DND-41 (cell line): ENCODE measurements around the gene TOMM40.

ENCODE experiments used
- ATAC-seq: fragments of 200-7000 bp; cut with Tn5 transposase; 3 replicates; pipeline ENCODE4 v1.9.1; 2021; ENCODE audit warnings: low read depth; ENCODE audit not compliant: insufficient read depth
- DNase-seq: peaks from one replicate; pipeline ENCODE4 v3.0.0-alpha.2; 2020
- H2AFZ ChIP-seq: 2 replicates; pipeline ENCODE4 v1.6.0; 2012; ENCODE audit warnings: low read depth, low read length
- H3K27ac ChIP-seq: 2 replicates; pipeline ENCODE4 v1.5.1; 2012; ENCODE audit warnings: low read length, inconsistent platforms
- H3K27me3 ChIP-seq: fragments of 200-600 bp; sonication (generic); 2 replicates; pipeline ENCODE4 v1.6.0; 2012; ENCODE audit warnings: low read length, mild to moderate bottlenecking, inconsistent platforms; ENCODE audit not compliant: insufficient read depth, poor library complexity
- H3K36me3 ChIP-seq: 2 replicates; pipeline ENCODE4 v1.5.1; 2012; ENCODE audit warnings: low read length, inconsistent platforms; ENCODE audit not compliant: insufficient read depth
- H3K4me1 ChIP-seq: 2 replicates; pipeline ENCODE4 v1.5.1; 2012; ENCODE audit warnings: mild to moderate bottlenecking, low read length; ENCODE audit not compliant: insufficient read depth
- H3K4me2 ChIP-seq: 2 replicates; pipeline ENCODE4 v1.6.0; 2012; ENCODE audit warnings: mild to moderate bottlenecking, moderate library complexity, low read length, inconsistent platforms; ENCODE audit not compliant: insufficient read depth
- H3K4me3 ChIP-seq, 2 experiments: fragments of 200-600 bp in 1 of 2; shearing (Covaris generic) in 1 of 2; 2 replicates each; pipeline ENCODE4 v1.5.1; 2012 to 2016; ENCODE audit warnings: inconsistent platforms in 2 of 2, low read length in 2 of 2, mild to moderate bottlenecking in 2 of 2, low read depth in 1 of 2, moderate library complexity in 1 of 2
- H3K79me2 ChIP-seq: 2 replicates; pipeline ENCODE4 v1.6.0; 2012; ENCODE audit warnings: low read length, inconsistent platforms; ENCODE audit not compliant: insufficient read depth
- H3K9ac ChIP-seq: 2 replicates; pipeline ENCODE4 v1.6.0; 2012; ENCODE audit warnings: low read depth, mild to moderate bottlenecking, inconsistent platforms, low read length, moderate library complexity
- H3K9me3 ChIP-seq: 2 replicates; pipeline ENCODE4 v1.5.1; 2012; ENCODE audit warnings: low read length, moderate library complexity, mild to moderate bottlenecking, inconsistent platforms; ENCODE audit not compliant: insufficient read depth, severe bottlenecking
- H4K20me1 ChIP-seq: 2 replicates; pipeline ENCODE4 v1.6.0; 2012; ENCODE audit warnings: low read length; ENCODE audit not compliant: insufficient read depth
- CTCF ChIP-seq: IDR thresholded peaks from 2 replicates; pipeline ENCODE4 v1.5.1; 2012; ENCODE audit warnings: borderline replicate concordance, low read length, moderate library complexity, mild to moderate bottlenecking; ENCODE audit not compliant: poor library complexity, severe bottlenecking; ENCODE audit errors: extremely low read depth
- EZH2 ChIP-seq: IDR thresholded peaks from 3 replicates; pipeline ENCODE4 v1.6.1; 2012; ENCODE audit warnings: borderline replicate concordance, low read depth, mild to moderate bottlenecking, moderate library complexity, low read length, inconsistent platforms; ENCODE audit not compliant: severe bottlenecking

The TOMM40 gene

GRCh38 chr19:44891016-44891882, at the start of gene TOMM40:
Gene TOMM40 (plus strand): TSS chr19:44891254. CDS start chr19:44891416, 162 bp downstream.
- TF ChIP-seq EZH2 = no peak
- TF ChIP-seq CTCF = no peak
- Histone ChIP-seq H3K4me1 (peaks cover 30% of the 10 kb centered on the region), H3K4me2 (peak within 1 kb of the TSS; percentile 98), H3K27ac (peak within 1 kb of the TSS; percentile 69), H2AFZ (peak within 1 kb of the TSS; percentile 80), H4K20me1 (peaks cover 34% of the 10 kb centered on the region), H3K36me3 (peaks cover 43% of the 10 kb centered on the region), H3K27me3 (no peaks in the 10 kb centered on the region), H3K9ac (peak within 1 kb of the TSS; percentile 79), H3K9me3 (no peaks in the 10 kb centered on the region), H3K4me3 (peak within 1 kb of the TSS; percentile 84 to 90), H3K79me2 (peaks cover 44% of the 10 kb centered on the region)
- DNase-seq (peak; percentile 55), ATAC-seq (no peak)

- Histone ChIP-seq H3K27me3 (no peaks in the 10 kb centered on the region), H4K20me1 (no peaks in the 10 kb centered on the region; the same call in 1 of the 2 replicates), H2AFZ (peak overlapping the region; percentile 76), H3K9me3 (no peaks in the 10 kb centered on the region), H3K4me3 (peak overlapping the region in 1 of 2 experiments; percentile 57; a peak in 1 of 4 replicates), H3K4me2 (peak overlapping the region; percentile 75), H3K36me3 (no peaks in the 10 kb centered on the region), H3K79me2 (no peaks in the 10 kb centered on the region), H3K4me1 (peaks cover 26% of the 10 kb centered on the region), H3K27ac (no peak overlapping the region), H3K9ac (no peak overlapping the region)
- DNase-seq (no peak), ATAC-seq (no peak)
- no peak for TF ChIP-seq EZH2
Observed at GRCh38 chr19:44845286-44845611, 45.8 kb upstream of the TOMM40 start.

GRCh38 chr19:44845612-44846454, 45.2 kb upstream of the TOMM40 start, which contains the start of gene NECTIN2:
Gene NECTIN2 (plus strand): TSS chr19:44846297. CDS start chr19:44846526, 229 bp downstream.
- H3K9ac ChIP-seq = peak within 1 kb of the TSS; percentile 49; the same call in 1 of the 2 replicates
- ATAC-seq (peak; percentile 86), DNase-seq (peak; percentile 81)
- no peaks in the 10 kb centered on the region for H3K36me3 ChIP-seq
- H3K79me2 ChIP-seq = no peaks in the 10 kb centered on the region
- H3K27ac ChIP-seq = no peak within 1 kb of the TSS
- no peaks in the 10 kb centered on the region; the same call in 1 of the 2 replicates for H4K20me1 ChIP-seq
- H3K4me2 ChIP-seq = peak within 1 kb of the TSS; percentile 75
- H3K27me3 ChIP-seq = no peaks in the 10 kb centered on the region
- H3K9me3 ChIP-seq = no peaks in the 10 kb centered on the region
- peaks cover 26% of the 10 kb centered on the region for H3K4me1 ChIP-seq
- TF ChIP-seq CTCF (peak; percentile 91), EZH2 (no peak)
- H2AFZ ChIP-seq = peak within 1 kb of the TSS; percentile 76
- H3K4me3 ChIP-seq = peak within 1 kb of the TSS; percentile 10 to 57; a peak in 3 of 4 replicates
